ENCODE data around the gene BRMS1.
"Not testable (repeated sequence)": the region's sequence is repeated elsewhere in the genome, so short reads cannot be mapped to it uniquely, and the experiment has no call there.

Gene BRMS1

GRCh38 chr11:66322732-66323427 is 22.0 kb downstream of the BRMS1 start:
- DNase-seq (ENCODE audit: low read depth in 2 of 2): no peak

GRCh38 chr11:66321606-66322005 is 23.3 kb downstream of the BRMS1 start:
- no peak for DNase-seq (ENCODE audit: low read depth in 2 of 2)

- DNase-seq (ENCODE audit: low read depth in 2 of 2): not testable (repeated sequence)
Observed at GRCh38 chr11:66320748-66321147, 24.2 kb downstream of the BRMS1 start.

GRCh38 chr11:66320289-66320688 is 24.6 kb downstream of the BRMS1 start:
- not testable (repeated sequence) for DNase-seq (ENCODE audit: low read depth in 2 of 2)

- DNase-seq (ENCODE audit: low read depth in 2 of 2): no peak
Observed at GRCh38 chr11:66318600-66318970, 26.3 kb downstream of the BRMS1 start.

GRCh38 chr11:66317723-66318599 is 26.9 kb downstream of the BRMS1 start:
- DNase-seq (ENCODE audit: low read depth in 2 of 2): peak; percentile 53 to 61

GRCh38 chr11:66317322-66317722 is 27.6 kb downstream of the BRMS1 start:
- DNase-seq (ENCODE audit: low read depth in 2 of 2): no peak

- DNase-seq (ENCODE audit: low read depth in 2 of 2): no peak
Observed at GRCh38 chr11:66316849-66317251, 28.1 kb downstream of the BRMS1 start, which contains the start of gene CD248. CD248 (minus strand) TSS chr11:66317044; CDS start chr11:66317027, 17 bp downstream.

- DNase-seq (ENCODE audit: low read depth in 2 of 2): no peak
Observed at GRCh38 chr11:66315921-66316811, 28.7 kb downstream of the BRMS1 start.

GRCh38 chr11:66315498-66315885 is 29.4 kb downstream of the BRMS1 start:
- DNase-seq (ENCODE audit: low read depth in 2 of 2): no peak

GRCh38 chr11:66314561-66315497 is 30.1 kb downstream of the BRMS1 start:
- DNase-seq (ENCODE audit: low read depth in 2 of 2): no peak

GRCh38 chr11:66314186-66314501 is 30.8 kb downstream of the BRMS1 start:
- DNase-seq (ENCODE audit: low read depth in 2 of 2): no peak

- no peak for DNase-seq (ENCODE audit: low read depth in 2 of 2)
Observed at GRCh38 chr11:66313321-66314185, 31.4 kb downstream of the BRMS1 start.

GRCh38 chr11:66312549-66313320 is 32.2 kb downstream of the BRMS1 start:
- peak; percentile 97 to 98 for DNase-seq (ENCODE audit: low read depth in 2 of 2)

- DNase-seq (ENCODE audit: low read depth in 2 of 2): peak; percentile 97 to 98
Observed at GRCh38 chr11:66311965-66312548, 32.8 kb downstream of the BRMS1 start.

GRCh38 chr11:66311470-66311964 is 33.4 kb downstream of the BRMS1 start:
- DNase-seq (ENCODE audit: low read depth in 2 of 2): no peak

- DNase-seq (ENCODE audit: low read depth in 2 of 2): not testable (repeated sequence)
Observed at GRCh38 chr11:66310803-66311440, 34.0 kb downstream of the BRMS1 start.

GRCh38 chr11:66310324-66310723 is 34.6 kb downstream of the BRMS1 start:
- no peak for DNase-seq (ENCODE audit: low read depth in 2 of 2)
